HEK293 (cell line): ENCODE measurements around the gene PCSK5.

Source experiments
- CTCF ChIA-PET: fragments of 350-600 bp; formaldehyde crosslinking; extraction: SDS; loops from one replicate; lab custom pipeline; 2021; ENCODE audit warnings: antibody characterized with exemption; lab: Yijun Ruan, JAX
- POLR2A ChIA-PET: fragments of 300-600 bp; formaldehyde crosslinking; extraction: SDS; loops from one replicate; lab custom pipeline; 2020; ENCODE audit warnings: antibody characterized with exemption, inconsistent platforms; lab: Yijun Ruan, JAX
- H3K27ac ChIP-seq: fragments of 200-500 bp; sonication (Bioruptor generic); 2 replicates; pipeline ENCODE4 v1.5.1; 2014; ENCODE audit warnings: low read depth, low read length, control low read depth, inconsistent platforms; ENCODE audit errors: extremely low read depth
- H3K36me3 ChIP-seq, 2 experiments: fragments of 200-500 bp in 1 of 2; sonication (Bioruptor generic) in 1 of 2; 1 replicate in 1 of 2; 2 replicates in 1 of 2; pipeline ENCODE4 v1.5.1; 2014 to 2017; ENCODE audit warnings: inconsistent platforms in 2 of 2, low read length in 2 of 2; ENCODE audit not compliant: control insufficient read depth in 2 of 2, insufficient read depth in 1 of 2
- H3K4me1 ChIP-seq: fragments of 200-500 bp; sonication (Bioruptor generic); 2 replicates; pipeline ENCODE4 v1.5.1; 2014; ENCODE audit warnings: mild to moderate bottlenecking, low read length, inconsistent platforms; ENCODE audit not compliant: control insufficient read depth, insufficient read depth
- H3K4me3 ChIP-seq: 2 replicates; pipeline ENCODE4 v1.5.1; 2011; ENCODE audit warnings: low read depth, mild to moderate bottlenecking, control low read depth, low read length, moderate library complexity
- H3K9me3 ChIP-seq: fragments of 200-500 bp; sonication (Bioruptor generic); 2 replicates; pipeline ENCODE4 v1.5.1; 2014; ENCODE audit warnings: low read depth, low read length, inconsistent platforms; ENCODE audit not compliant: control insufficient read depth, insufficient read depth
- BCL11B ChIP-seq: fragments of 450-650 bp; formaldehyde crosslinking; IDR thresholded peaks from 2 replicates; pipeline ENCODE4 v1.5.1; 2016; ENCODE audit warnings: low read depth, missing biosample characterization, missing genetic modification characterization
- GLIS1 ChIP-seq: fragments of 450-650 bp; formaldehyde crosslinking; IDR thresholded peaks from 2 replicates; pipeline ENCODE4 v1.5.1; 2016; ENCODE audit warnings: missing biosample characterization, missing genetic modification characterization
- KLF16 ChIP-seq: fragments of 450-650 bp; formaldehyde crosslinking; IDR thresholded peaks from 2 replicates; pipeline ENCODE4 v1.5.1; 2017; ENCODE audit warnings: missing biosample characterization, missing genetic modification characterization
- PRDM10 ChIP-seq: fragments of 450-650 bp; formaldehyde crosslinking; IDR thresholded peaks from 2 replicates; pipeline ENCODE4 v1.5.1; 2016; ENCODE audit warnings: missing biosample characterization, missing genetic modification characterization
- ZNF140 ChIP-seq: fragments of 450-650 bp; formaldehyde crosslinking; IDR thresholded peaks from 2 replicates; pipeline ENCODE4 v1.5.1; 2016; ENCODE audit warnings: missing biosample characterization, missing genetic modification characterization
- ZNF223 ChIP-seq: fragments of 450-650 bp; formaldehyde crosslinking; IDR thresholded peaks from 2 replicates; pipeline ENCODE4 v1.5.1; 2016; ENCODE audit warnings: missing biosample characterization, missing genetic modification characterization
- ZNF26 ChIP-seq: fragments of 450-650 bp; formaldehyde crosslinking; IDR thresholded peaks from 2 replicates; pipeline ENCODE4 v1.5.1; 2016; ENCODE audit warnings: missing biosample characterization, missing genetic modification characterization
- ZNF37A ChIP-seq: fragments of 450-650 bp; IDR thresholded peaks from 2 replicates; pipeline ENCODE4 v1.5.1; 2018; ENCODE audit warnings: missing biosample characterization, missing genetic modification characterization
- ZNF423 ChIP-seq: fragments of 450-650 bp; formaldehyde crosslinking; IDR thresholded peaks from 2 replicates; pipeline ENCODE4 v1.5.1; 2016; ENCODE audit warnings: missing biosample characterization, missing genetic modification characterization
- ZNF510 ChIP-seq: fragments of 450-650 bp; formaldehyde crosslinking; IDR thresholded peaks from 2 replicates; pipeline ENCODE4 v1.5.1; 2018; ENCODE audit warnings: mild to moderate bottlenecking, missing genetic modification characterization, missing biosample characterization; ENCODE audit not compliant: insufficient replicate concordance
- ZNF518A ChIP-seq: fragments of 450-650 bp; formaldehyde crosslinking; conservative IDR thresholded peaks from 2 replicates; pipeline ENCODE4 v1.5.1; 2016; ENCODE audit warnings: low read depth, missing biosample characterization, missing genetic modification characterization
- ZNF530 ChIP-seq: fragments of 450-650 bp; formaldehyde crosslinking; IDR thresholded peaks from 2 replicates; pipeline ENCODE4 v1.5.1; 2016; ENCODE audit warnings: low read depth, missing biosample characterization, missing genetic modification characterization
- ZNF658 ChIP-seq: fragments of 450-650 bp; formaldehyde crosslinking; IDR thresholded peaks from 2 replicates; pipeline ENCODE4; 2016; ENCODE audit warnings: missing biosample characterization, missing genetic modification characterization

The PCSK5 gene

GRCh38 chr9:75921391-75922127, 31.1 kb downstream of the PCSK5 start (continued):
- no peak for TF ChIP-seq PRDM10 (tag by site-specific recombination)
- no peak for TF ChIP-seq KLF16 (tag by site-specific recombination)
- no peak for TF ChIP-seq ZNF518A (tag by site-specific recombination)
- TF ChIP-seq ZNF140 (tag by site-specific recombination), result no peak

- no peaks in the 10 kb centered on the region for H3K36me3 ChIP-seq
- no peak for TF ChIP-seq BCL11B (tag by site-specific recombination)
- TF ChIP-seq, all 188 proteins: peak for 0
- CTCF ChIA-PET, result interaction anchor here (1.4 kb wide), 1 partner anchor 395 kb away, joined by 3 read pairs; no protein-coding TSS in a partner anchor
Measured at GRCh38 chr9:75926385-75926784, 35.9 kb downstream of the PCSK5 start.

GRCh38 chr9:75927356-75927755, 36.9 kb downstream of the PCSK5 start:
- ChIA-PET CTCF (interaction anchor here (1.4 kb wide), 1 partner anchor 394 kb away, joined by 3 read pairs; no protein-coding TSS in a partner anchor), POLR2A (interaction anchor here (1.0 kb wide), 1 partner anchor 10 kb away, joined by 3 read pairs; no protein-coding TSS in a partner anchor)
- Histone ChIP-seq H3K27ac (no peak overlapping the region), H3K9me3 (no peaks in the 10 kb centered on the region), H3K4me3 (no peak overlapping the region), H3K4me1 (no peaks in the 10 kb centered on the region), H3K36me3 (no peaks in the 10 kb centered on the region)
- TF ChIP-seq ZNF510 (tag by site-specific recombination) (no peak), ZNF37A (tag by site-specific recombination) (no peak), ZNF26 (tag by site-specific recombination) (no peak), ZNF423 (no peak), GLIS1 (tag by site-specific recombination) (no peak), ZNF658 (no peak), ZNF223 (tag by site-specific recombination) (no peak), ZNF530 (no peak)

More at GRCh38 chr9:75926385-75926784, 35.9 kb downstream of the PCSK5 start:
- Histone ChIP-seq H3K9me3 (no peaks in the 10 kb centered on the region), H3K4me1 (no peaks in the 10 kb centered on the region), H3K27ac (no peak overlapping the region), H3K4me3 (no peak overlapping the region)
- POLR2A ChIA-PET, result no interaction called here
